Colonic mucosa (tissue), 4 donors: ENCODE data around the gene TENM4. TPM values are rescaled to one million over a fixed set of nuclear protein-coding genes. Genes with fewer than 3 reads are reported as not detected.

Experiments
- DNase-seq: peaks from one replicate; pipeline ENCODE4 v3.0.0-alpha.2; 2020
- H3K27ac ChIP-seq: fragments of 200-600 bp; one replicate; pipeline ENCODE4 v1.8.0; 2021
- H3K27me3 ChIP-seq: fragments of 200-600 bp; one replicate; pipeline ENCODE4 v1.8.0; 2021
- H3K36me3 ChIP-seq: fragments of 200-600 bp; one replicate; pipeline ENCODE4 v1.8.0; 2021
- H3K4me1 ChIP-seq: fragments of 200-600 bp; one replicate; pipeline ENCODE4 v1.8.0; 2021; ENCODE audit warnings: mild to moderate bottlenecking
- H3K4me3 ChIP-seq: fragments of 200-600 bp; one replicate; pipeline ENCODE4 v1.8.0; 2021
- H3K9ac ChIP-seq, 2 donors: one replicate each; pipeline ENCODE4 v1.7.0; 2013; ENCODE audit warnings: control low read depth in 2 of 2, low read depth in 2 of 2, low read length in 2 of 2
- H3K9me3 ChIP-seq: fragments of 200-600 bp; one replicate; pipeline ENCODE4 v1.8.0; 2021
- intact Hi-C: fragments of 100-400 bp; cut with DNase I; formaldehyde crosslinking; loops from one replicate; pipeline ENCODE4 v1.14.1; 2022
- total RNA-seq, 2 donors: library from RNA; stranded (reverse); fragmentation: NEBNext Ultra II Directional in 1 of 2; extraction: Animal tissue kit (Norgen Biotek cat#: 25700) in 1 of 2; gene quantifications; one replicate each; pipeline ENCODE4 v1.2.1, GENCODE V29; 2021
- TF ChIP-seq, protein P1 (sequence below): fragments of 200-600 bp; IDR thresholded peaks from one replicate; pipeline ENCODE4 v1.8.0; 2022; ENCODE audit warnings: antibody characterized with exemption, mild to moderate bottlenecking
- donor health status: healthy.
- donor health status: DM: no; HTN: no; CAD: no.
- donor health status: DM: no; HTN: no; CAD: no.

Gene TENM4
- total RNA-seq, 2 donors from 2014 or later: 0.48 to 1.2 TPM

DNA sequence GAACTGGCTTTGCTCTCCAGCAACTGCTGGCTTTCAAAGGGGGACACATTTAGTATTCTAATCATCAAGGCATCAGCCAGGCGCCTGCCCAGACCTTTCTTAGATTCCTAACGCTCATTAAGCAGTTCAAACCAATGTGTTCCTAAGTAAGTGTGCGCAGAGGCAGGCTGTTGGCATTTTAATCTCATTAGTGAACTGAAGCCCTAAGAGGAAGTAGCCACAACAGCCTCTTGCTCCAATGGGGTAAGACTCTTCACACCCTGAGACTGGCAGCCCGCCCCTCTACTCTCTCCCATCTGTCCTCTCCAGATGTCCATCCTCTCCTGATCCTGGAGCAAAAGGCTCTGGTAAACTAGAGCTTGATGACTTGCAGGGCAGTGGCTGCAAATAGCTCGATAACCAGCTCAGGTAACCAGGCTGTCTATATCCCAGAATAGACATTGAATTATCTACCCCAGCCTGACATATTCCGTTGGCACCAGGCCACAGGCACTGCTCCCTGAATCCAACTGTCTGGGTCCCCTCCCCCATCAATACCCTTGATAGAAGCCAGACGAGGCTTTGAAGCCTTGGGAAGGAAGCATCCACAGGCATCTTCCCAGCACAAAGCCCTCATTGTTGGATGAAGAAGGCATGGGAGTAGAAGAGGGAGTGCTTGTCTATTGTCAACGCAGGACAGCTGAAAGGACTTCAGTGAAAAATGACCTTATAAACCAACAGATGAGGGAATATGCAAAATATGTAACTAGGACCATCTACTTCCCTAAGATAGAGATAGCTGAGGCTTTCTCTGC is 321.1 kb downstream of the TENM4 start:
- Histone ChIP-seq H3K4me1 (no peaks in the 10 kb centered on the region), H3K9me3 (no peaks in the 10 kb centered on the region), H3K27ac (no peak overlapping the region), H3K36me3 (no peaks in the 10 kb centered on the region), H3K4me3 (no peak overlapping the region), H3K27me3 (no peaks in the 10 kb centered on the region), H3K9ac (no peak overlapping the region)
- intact Hi-C loops: no loop called here
- DNase-seq: no peak
- TF ChIP-seq, protein P1, sequence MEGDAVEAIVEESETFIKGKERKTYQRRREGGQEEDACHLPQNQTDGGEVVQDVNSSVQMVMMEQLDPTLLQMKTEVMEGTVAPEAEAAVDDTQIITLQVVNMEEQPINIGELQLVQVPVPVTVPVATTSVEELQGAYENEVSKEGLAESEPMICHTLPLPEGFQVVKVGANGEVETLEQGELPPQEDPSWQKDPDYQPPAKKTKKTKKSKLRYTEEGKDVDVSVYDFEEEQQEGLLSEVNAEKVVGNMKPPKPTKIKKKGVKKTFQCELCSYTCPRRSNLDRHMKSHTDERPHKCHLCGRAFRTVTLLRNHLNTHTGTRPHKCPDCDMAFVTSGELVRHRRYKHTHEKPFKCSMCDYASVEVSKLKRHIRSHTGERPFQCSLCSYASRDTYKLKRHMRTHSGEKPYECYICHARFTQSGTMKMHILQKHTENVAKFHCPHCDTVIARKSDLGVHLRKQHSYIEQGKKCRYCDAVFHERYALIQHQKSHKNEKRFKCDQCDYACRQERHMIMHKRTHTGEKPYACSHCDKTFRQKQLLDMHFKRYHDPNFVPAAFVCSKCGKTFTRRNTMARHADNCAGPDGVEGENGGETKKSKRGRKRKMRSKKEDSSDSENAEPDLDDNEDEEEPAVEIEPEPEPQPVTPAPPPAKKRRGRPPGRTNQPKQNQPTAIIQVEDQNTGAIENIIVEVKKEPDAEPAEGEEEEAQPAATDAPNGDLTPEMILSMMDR: no peak

DNA sequence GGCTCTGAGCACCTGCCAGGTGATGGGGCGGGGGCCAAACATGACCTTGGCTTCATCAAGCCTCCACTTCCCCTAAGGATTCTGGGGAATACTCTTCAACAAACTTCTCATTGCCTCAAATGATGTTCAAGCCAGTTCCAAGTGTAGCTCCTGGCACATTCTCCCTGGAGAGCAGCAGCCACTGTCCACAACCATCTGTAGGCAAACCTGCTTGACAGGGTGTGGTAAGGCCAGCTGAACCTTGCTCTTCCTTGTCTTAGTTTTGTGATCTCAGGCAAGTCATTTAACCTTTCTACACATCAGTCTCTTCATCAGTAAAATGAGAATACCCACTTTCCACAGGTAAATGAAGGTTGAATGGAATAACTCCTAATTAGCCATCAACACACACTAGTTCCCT is 323.3 kb downstream of the TENM4 start:
- Histone ChIP-seq H3K4me1 (no peaks in the 10 kb centered on the region), H3K9ac (no peak overlapping the region), H3K27me3 (no peaks in the 10 kb centered on the region), H3K27ac (no peak overlapping the region), H3K36me3 (no peaks in the 10 kb centered on the region), H3K9me3 (no peaks in the 10 kb centered on the region), H3K4me3 (no peak overlapping the region)
- no peak for DNase-seq
- intact Hi-C loops: no loop called here
- TF ChIP-seq, protein P1: no peak

DNA sequence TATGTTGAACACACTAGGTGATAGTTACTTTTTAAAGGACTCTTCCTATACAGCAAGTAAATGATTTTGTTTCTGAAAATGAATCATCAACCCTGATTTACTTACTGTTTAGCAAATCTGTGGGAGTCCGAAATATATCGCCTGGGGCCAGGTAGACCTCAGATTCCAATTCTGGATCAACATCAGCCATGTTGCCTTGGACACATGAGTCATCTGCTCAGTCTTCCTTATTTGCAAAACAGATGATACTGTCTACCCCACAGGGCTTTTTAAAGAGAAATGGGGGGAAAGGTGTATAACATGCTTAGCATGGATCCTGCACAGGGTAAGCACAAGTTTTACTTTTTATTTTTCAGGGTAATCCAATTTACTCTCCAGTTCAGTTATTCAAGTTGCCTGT is 324.2 kb downstream of the TENM4 start:
- H3K27ac ChIP-seq: no peak overlapping the region
- no peak for DNase-seq
- no peaks in the 10 kb centered on the region for H3K27me3 ChIP-seq
- TF ChIP-seq, protein P1: no peak
- intact Hi-C loops: no loop called here
- H3K36me3 ChIP-seq: no peaks in the 10 kb centered on the region
- H3K9me3 ChIP-seq: no peaks in the 10 kb centered on the region
- no peak overlapping the region for H3K4me3 ChIP-seq
- no peaks in the 10 kb centered on the region for H3K4me1 ChIP-seq
- no peak overlapping the region for H3K9ac ChIP-seq

DNA sequence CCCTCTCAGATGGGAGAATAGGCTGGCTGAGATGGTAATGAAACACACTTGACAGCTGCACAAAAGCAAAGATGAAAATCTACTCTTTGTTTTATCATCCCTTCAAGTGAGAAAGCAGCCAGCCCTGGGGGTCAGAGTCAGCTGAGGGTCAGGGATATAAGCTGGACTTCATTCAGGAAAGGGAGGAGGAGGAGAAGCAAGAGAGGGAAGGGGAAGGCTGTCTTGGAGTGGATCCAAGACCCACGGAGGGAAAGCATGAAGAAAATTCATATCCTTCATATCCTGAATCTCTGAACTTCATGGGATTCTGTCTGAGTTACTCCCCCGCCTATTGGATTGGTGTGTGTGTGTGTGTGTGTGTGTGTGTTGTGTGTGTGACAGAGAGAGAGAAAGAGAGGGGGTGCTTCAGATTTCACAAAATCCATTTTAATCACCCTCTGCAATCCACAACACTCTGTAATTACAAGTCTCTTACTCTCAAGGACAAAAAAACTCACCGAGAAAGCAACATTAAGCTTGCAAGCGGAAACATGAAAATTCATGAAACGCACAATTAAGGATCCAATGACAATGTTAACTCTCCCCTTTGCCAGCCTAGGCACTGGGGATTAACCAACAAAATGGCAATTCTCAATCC is 327.7 kb downstream of the TENM4 start:
- no peak overlapping the region for H3K4me3 ChIP-seq
- no peaks in the 10 kb centered on the region for H3K9me3 ChIP-seq
- TF ChIP-seq, protein P1: no peak
- H3K9ac ChIP-seq: no peak overlapping the region
- no peaks in the 10 kb centered on the region for H3K4me1 ChIP-seq
- H3K27ac ChIP-seq: no peak overlapping the region
- no peaks in the 10 kb centered on the region for H3K36me3 ChIP-seq
- DNase-seq: no peak
- H3K27me3 ChIP-seq: no peaks in the 10 kb centered on the region
- intact Hi-C loops: no loop called here

DNA sequence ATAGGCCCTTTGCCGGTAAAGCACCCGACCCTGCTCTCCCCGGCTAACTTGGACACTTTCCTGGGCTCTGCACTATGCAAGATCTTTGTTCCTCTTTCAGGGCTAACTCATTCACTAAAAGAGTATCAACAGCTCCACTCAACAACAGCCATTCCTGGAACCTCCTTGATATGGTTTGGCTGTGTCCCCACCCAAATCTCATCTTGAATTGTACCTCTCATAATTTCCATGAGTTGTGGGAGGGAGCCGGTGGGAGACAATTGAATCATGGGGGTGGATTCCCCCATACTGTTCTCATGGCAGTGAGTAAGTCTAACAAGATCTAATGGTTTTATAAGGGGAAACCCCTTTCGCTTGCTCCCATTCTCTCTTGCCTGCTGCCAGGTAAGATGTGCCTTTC is 330.0 kb downstream of the TENM4 start:
- TF ChIP-seq, protein P1: no peak
- Histone ChIP-seq H3K36me3 (no peaks in the 10 kb centered on the region), H3K4me1 (no peaks in the 10 kb centered on the region), H3K4me3 (no peak overlapping the region), H3K27me3 (no peaks in the 10 kb centered on the region), H3K27ac (no peak overlapping the region), H3K9ac (no peak overlapping the region), H3K9me3 (no peaks in the 10 kb centered on the region)
- intact Hi-C loops: no loop called here
- no peak for DNase-seq
